T-helper 2 cell (primary cell): ENCODE data around the gene PNMA6E.
"Not testable (repeated sequence)": the region's sequence is repeated elsewhere in the genome, so short reads cannot be mapped to it uniquely, and the experiment has no call there.

Source experiments
- DNase-seq, 5 experiments: peaks; one replicate each; pipeline versions ENCODE4 v3.0.0 to v3.0.0-alpha.2; 2012 to 2022

The PNMA6E gene

GRCh38 chrX:153407736-153408135 is 6.6 kb upstream of the PNMA6E start:
- DNase-seq = no peak

DNA sequence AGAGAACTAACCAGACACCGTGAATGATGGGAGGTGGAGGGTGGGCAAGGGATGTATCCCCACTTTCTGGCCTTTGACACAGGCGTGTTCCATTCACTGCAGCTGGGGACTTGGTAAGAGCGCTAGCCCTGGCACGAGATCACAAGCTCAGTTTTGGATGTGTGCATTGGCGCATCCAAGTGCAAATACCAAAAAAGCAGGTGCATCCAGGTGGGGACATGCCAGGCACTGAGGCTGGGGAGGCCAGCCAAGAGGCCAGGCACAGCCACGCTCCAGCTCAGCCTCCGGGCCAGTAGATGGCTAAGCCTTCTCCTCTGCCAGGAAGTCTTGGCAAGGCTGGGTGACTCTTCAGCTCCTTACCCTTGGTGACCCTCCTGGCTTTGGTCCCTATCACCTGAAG is 5.8 kb upstream of the PNMA6E start:
- no peak for DNase-seq

DNA sequence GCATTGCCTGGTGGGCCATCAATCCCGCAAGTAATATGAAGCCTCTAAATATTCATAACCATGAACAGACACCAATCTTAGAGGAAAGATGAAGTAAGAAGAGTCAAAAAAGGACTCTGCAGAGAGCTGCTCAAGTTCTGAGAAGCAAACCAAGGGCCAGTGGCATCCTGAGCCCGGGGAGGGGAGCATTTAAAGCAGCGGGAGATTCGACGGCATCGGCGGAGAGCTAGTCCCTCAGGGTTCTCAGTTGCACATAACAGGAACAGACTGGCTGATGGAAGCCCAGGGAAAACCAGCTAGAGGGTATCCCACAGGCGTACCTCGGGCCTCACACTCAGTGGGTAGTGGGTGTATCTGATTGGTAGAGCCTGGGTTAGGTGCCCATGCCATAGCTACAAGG is 4.9 kb upstream of the PNMA6E start:
- no peak for DNase-seq

- DNase-seq = no peak
Observed at GRCh38 chrX:153405426-153405825, 4.3 kb upstream of the PNMA6E start.

DNA sequence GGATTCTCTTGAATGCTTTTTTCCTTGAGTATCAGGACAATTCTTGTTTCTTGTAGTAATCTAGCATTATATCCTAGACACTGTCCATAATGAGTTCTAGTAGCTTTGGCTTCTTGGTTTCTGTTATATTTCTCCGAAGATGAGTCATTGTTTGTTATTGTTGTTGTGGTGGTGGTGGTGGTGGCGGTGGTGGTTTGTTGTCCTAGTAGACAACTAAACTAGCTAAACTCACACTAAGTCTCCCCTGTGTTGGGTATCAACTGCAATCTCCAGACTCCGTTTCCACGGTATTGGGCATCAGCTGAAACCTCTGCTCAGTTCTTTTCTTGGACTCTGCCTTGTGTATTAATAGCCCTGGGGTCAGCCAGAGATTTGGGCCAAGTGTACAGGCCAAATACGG is 3.2 kb upstream of the PNMA6E start:
- peak in 1 of 5 experiments; percentile 6 for DNase-seq

DNA sequence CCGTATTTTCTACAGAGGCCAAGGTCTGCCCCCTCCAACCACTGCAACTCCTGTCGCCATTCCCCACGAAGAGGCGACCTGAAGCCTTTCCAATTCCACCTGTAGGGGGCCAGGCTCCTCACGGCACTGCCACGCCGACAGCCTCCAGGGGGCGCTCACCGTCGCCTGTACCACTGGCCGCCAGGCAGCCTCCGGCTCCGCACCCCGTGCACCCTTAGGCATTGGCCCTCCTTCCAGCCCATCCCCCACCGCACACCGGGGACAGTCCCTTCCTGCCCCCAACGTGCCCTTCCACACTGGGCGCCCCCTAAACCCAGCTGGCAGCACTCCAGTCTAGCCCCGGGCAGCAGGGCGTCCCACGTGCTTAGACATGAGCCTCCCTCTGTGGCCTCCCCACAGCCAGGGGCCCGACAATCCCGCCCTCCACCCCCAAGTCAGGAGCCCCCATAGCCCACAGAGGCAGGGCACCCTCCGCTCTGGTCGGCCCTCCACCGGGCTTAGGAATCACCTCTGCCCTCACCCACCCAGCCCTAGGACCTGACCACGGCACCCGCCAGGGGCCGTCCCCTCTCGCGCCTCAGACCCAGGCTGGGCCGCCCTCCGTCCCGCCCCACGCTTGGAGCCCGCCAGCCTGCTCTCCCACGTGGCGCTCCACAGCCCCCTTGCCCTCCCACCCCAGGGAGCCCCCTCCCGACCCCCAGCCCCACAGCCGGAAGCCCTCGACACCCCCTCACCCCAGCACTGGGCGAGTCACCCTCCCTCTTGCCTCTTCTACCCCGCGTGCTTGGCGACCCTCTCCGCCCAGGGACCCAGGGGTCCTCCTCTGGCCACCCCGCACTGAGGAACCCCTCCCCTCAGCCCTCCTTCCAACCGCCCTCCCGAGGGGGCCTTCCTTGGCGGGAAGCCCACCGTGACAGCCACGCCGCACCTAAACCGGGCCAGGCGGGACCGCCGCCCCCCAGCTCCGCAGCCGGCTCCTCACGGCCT is 711 bp downstream of the PNMA6E start:
- DNase-seq = peak; percentile 14 to 66 (median 31)

DNA sequence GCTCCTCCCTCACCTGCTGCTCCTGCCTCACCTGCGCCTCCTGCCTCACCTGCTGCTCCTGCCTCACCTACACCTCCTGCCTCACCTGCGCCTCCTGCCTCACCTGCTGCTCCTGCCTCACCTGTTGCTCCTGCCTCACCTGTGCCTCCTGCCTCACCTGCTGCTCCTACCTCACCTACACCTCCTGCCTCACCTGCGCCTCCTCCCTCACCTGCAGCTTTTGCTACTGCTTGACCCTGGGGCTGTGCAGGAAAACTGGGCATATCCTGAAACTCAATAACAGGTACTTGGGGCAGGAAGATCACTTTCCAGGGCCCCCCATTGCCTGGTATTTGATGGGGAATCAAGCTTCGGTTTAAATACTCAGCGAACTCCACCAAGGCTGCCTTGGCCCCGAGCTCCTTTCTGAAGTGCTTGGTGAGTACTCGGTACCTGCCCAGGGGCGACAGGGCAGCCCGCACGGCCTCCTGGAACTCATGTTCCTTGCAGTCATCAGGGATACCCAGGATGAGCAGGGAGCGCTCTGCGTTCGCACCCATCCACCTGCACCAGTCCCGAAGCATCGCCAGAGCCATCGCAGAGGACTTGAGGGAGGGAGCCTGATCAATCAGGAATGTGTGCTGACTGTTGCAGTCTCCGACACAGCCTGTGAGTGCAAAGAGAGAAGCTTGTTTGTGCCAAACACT is 2.7 kb downstream of the PNMA6E start:
- DNase-seq = no peak

DNA sequence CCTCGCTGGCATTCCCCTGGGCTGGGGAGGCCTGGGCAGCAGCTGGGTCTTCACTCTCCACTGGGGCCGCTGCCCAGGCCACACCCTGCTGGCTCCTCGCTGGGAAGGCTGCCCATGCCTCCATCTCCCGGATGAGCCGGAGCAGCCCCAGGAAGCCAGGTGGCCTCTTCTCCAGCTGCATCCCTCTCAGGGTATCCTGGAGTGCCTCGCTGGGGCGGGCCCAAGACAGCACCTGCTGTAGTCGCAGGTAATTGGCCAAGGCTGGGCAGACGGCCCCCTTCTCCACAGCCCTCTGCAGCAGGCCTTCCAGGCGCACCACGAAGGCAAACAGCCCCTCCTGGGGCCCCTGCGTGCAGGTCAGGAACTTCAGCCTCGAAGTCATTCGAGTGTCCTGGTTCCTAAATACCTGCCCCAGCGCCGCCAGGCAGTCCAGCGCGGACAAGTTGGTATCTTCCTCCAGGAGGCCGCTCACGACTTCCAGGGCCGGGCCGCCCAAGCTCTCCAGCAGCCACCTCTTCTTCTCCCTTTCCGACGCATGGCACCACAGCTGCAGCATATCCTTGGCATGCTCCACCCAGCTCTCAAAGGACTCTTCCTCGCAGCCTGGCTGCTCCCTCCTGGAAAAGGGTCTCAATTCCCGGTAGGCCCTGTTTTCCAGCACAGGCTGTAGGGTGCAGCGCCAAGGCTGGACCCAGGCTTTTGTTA is 3.7 kb downstream of the PNMA6E start:
- no peak for DNase-seq

- no peak for DNase-seq
Observed at GRCh38 chrX:153396320-153397195, 4.6 kb downstream of the PNMA6E start.

GRCh38 chrX:153395613-153396319 is 5.4 kb downstream of the PNMA6E start:
- peak in 1 of 5 experiments; percentile 60 for DNase-seq

GRCh38 chrX:153394612-153395011 is 6.5 kb downstream of the PNMA6E start:
- DNase-seq = no peak

- no peak for DNase-seq
Observed at GRCh38 chrX:153392642-153393321, 8.4 kb downstream of the PNMA6E start.

DNA sequence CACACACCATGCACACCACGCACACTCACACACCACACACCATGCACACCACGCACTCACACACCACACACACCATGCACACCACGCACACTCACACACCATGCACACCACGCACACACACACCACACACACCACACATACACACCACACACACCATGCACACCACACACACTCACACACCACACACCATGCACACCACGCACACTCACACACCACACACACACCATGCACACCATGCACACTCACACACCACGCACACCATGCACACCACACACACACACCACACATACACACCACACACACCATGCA is 11.7 kb downstream of the PNMA6E start:
- DNase-seq = not testable (repeated sequence)

DNA sequence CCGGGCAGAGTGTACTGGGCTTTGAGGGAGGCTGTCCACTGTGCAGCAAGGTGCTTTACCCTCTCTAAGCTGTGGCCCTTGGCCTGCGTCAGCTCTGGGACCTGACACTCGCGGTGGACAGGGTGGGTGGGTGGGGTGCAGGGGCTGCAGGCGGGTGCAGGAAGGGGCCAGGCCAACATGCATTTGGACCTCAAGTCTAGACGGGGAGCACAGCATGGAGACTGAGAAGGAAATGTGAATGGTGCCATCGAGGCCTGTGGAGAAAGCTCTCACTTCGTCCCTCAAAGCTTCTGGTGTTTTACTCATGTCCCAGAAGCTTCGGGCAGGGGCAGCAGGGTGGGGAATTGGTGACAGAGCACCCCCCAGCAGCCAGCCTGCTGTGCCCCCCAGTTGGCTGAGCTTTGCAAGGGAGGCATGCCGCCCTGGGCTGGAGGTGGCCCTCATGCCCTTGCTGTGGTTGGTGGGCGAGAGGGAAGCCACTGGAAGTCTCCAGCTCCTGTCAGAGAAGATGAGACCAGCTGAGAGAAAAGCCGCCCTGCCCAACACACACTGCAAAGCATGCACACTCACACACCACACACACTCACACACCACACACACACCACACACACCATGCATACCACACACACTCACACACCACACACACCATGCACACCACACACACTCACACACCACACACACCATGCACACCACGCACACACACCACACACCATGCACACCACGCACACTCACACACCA is 12.3 kb downstream of the PNMA6E start:
- DNase-seq = no peak

DNA sequence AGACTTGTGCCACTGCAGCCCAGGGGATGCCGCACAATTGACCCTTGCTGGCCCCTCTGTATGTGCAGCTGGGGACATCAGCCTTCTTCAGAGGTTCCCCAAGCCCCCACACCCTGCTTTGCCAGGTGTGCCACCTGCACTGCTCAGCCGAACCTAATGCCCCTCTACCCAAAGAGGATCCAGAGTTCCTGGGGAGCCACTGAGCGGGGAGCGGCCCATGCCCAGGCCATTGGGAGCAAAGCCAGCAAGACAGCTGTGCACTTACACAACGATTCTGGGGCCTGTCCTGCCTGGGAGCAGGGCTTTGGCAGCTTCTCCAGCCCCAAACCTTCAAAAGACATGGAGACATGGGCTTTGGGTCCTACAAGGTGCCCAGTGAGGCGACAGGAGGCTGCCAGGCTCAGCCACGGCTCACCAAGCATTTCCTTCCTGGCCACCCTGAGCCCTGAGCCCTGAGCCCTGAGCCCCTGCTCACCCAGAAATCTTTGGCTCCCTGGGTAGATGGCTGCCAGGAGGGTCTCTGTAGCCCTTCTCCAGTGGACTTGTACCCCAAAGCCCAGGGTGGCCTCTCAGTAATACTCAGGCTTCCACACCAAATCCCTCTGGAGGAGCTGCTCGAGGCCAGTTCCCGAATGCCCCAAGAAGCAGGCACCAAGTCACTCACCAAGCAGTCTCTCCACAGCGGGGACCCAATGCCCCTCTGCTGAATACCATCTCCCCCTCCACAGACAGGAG is 13.0 kb downstream of the PNMA6E start:
- no peak for DNase-seq

DNA sequence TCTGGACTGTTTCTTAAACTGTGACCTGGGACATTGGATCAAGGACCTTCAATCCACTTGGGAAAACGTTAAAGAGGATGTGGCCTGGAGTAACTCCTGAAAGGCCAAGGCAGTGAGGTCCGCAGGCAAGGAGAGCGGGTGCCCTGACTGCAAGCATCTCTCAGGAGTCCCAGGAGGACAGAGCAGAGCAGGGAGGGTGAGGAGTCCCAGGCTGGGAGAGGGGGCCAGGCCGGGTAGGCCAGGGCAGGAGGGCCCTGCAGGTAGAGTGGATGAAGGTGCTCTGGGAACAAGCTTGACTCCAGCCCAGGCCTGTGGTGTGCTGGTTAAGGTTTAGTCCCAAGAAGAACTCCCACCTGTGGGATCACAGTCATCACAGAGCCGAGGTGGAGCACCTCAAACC is 13.8 kb downstream of the PNMA6E start:
- no peak for DNase-seq

GRCh38 chrX:153386097-153386496 is 15.1 kb downstream of the PNMA6E start:
- DNase-seq = no peak

GRCh38 chrX:153384973-153385372 is 16.2 kb downstream of the PNMA6E start:
- not testable (repeated sequence) for DNase-seq

DNA sequence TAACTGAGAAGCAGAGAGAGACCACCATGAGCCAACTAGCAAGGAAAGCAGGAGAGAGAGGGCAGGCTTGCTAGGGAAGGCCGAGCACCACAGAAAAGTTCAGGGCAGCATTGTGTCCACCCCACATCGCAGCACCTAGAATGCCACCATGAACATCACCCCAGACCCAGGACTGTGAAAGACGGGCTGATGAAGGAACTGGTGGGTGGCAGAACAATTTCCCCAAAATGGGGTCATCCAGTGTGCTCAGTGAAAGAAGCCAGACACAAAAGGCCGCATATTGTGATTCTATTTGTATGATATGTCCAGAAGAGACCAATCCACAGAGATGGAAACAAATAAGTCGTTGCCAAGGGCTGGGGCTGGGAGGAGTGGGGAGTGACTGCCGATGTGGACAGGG is 16.8 kb downstream of the PNMA6E start:
- no peak for DNase-seq
